Choroid plexus epithelial cell (primary cell): Measurements from ENCODE around the gene CCDC172.

Experiments used
- DNase-seq: peaks from one replicate; pipeline ENCODE4 v3.0.0-alpha.2; 2010; ENCODE audit warnings: low read depth
- H3K4me3 ChIP-seq: 2 replicates; pipeline ENCODE4 v1.5.1; 2011; ENCODE audit warnings: low read depth, mild to moderate bottlenecking, control low read depth, low read length, moderate library complexity
- CTCF ChIP-seq: conservative IDR thresholded peaks from 2 replicates; pipeline ENCODE4 v1.5.1; 2011; ENCODE audit warnings: low read depth, mild to moderate bottlenecking, control low read depth, inconsistent platforms, low read length, moderate library complexity

CCDC172 gene

GRCh38 chr10:116395223-116395985 is 71.2 kb downstream of the CCDC172 start:
- H3K4me3 ChIP-seq = no peak overlapping the region
- TF ChIP-seq CTCF = no peak
- no peak for DNase-seq

GRCh38 chr10:116398224-116398623 is 74.0 kb downstream of the CCDC172 start:
- H3K4me3 ChIP-seq = no peak overlapping the region
- no peak for DNase-seq
- TF ChIP-seq CTCF = no peak

GRCh38 chr10:116402858-116403257 is 78.6 kb downstream of the CCDC172 start:
- no peak for DNase-seq
- TF ChIP-seq CTCF = no peak
- no peak overlapping the region for H3K4me3 ChIP-seq

- no peak overlapping the region for H3K4me3 ChIP-seq
- no peak for TF ChIP-seq CTCF
- no peak for DNase-seq
Observed at GRCh38 chr10:116403740-116404250, 79.5 kb downstream of the CCDC172 start.

- no peak for DNase-seq
- no peak for TF ChIP-seq CTCF
- no peak overlapping the region for H3K4me3 ChIP-seq
Observed at GRCh38 chr10:116408719-116409118, 84.5 kb downstream of the CCDC172 start.

GRCh38 chr10:116410351-116410750 is 86.1 kb downstream of the CCDC172 start:
- DNase-seq = no peak
- TF ChIP-seq CTCF = no peak
- no peak overlapping the region for H3K4me3 ChIP-seq

- no peak overlapping the region for H3K4me3 ChIP-seq
- TF ChIP-seq CTCF = no peak
- no peak for DNase-seq
Observed at GRCh38 chr10:116417821-116418220, 93.6 kb downstream of the CCDC172 start.
